NOMO-1 treated with dmso at 0.1 percent for 144 hours (cell line): ENCODE results near the gene CREB5.

Source experiments
- DNase-seq: peaks from one replicate; lab custom pipeline; 2025; ENCODE audit not compliant: unreplicated experiment; lab: John Stamatoyannopoulos, UW

CREB5 gene

GRCh38 chr7:28630350-28630749, 218.0 kb downstream of the CREB5 start:
- DNase-seq: no peak

- DNase-seq: no peak
Observed at GRCh38 chr7:28631995-28632394, 219.7 kb downstream of the CREB5 start.

DNA sequence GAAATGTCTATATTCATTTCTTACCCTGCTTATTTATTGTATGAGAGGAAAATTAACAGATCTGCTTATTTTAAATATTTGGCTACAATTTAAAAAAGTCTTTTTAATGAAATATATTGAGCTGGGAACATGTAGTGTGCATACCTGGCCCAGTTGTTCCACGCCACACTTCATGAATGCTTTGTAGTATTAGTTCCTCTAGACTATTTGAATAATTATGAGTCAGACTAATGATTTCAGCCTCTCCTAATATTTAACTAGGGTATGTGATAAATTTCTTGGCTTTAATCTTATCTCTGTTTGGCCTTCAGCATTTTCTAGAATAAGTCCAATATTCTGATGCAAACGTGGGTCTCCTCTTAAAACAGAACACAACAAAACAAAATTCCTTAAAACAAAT, 226.6 kb downstream of the CREB5 start:
- DNase-seq: no peak

DNA sequence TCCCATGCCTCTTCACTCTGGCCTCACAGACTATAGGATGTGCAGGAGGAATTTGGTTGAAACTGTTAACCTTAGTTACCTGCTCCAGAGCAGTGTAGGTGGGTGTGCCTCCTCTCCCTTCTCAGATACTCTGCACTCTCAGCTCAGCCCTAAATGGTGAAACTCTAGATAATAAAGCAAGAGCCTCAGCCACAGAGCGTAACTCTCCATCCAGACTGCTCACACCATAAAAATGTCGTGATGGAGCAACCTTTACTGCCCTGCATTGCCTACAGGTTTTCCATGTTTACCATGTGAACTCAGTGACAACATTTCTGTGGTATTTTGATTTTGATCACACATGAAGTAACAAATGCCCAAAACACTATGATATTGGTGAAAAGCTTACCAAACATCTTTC, 227.7 kb downstream of the CREB5 start:
- no peak for DNase-seq

- DNase-seq: no peak
Observed at GRCh38 chr7:28641752-28642545, 229.6 kb downstream of the CREB5 start.

DNA sequence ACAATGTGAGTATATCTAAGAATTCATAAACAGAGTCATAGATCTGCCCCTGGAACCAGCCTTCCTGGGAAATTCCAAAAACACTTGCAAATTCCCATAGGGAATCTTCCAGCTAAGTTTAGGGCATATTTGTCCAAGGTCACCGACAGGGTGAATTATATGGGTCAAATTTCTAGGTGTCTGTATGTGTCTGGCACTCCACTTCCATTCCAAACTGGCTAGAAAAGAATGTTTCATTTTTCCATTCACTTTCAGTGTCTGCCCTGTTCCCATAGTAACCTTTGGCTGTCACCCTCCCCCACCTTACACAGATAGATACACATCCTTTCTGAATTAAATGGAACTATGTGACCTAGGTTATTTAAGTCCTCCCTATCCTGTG, 230.9 kb downstream of the CREB5 start:
- DNase-seq: no peak

GRCh38 chr7:28643584-28644340, 231.4 kb downstream of the CREB5 start:
- DNase-seq: no peak

DNA sequence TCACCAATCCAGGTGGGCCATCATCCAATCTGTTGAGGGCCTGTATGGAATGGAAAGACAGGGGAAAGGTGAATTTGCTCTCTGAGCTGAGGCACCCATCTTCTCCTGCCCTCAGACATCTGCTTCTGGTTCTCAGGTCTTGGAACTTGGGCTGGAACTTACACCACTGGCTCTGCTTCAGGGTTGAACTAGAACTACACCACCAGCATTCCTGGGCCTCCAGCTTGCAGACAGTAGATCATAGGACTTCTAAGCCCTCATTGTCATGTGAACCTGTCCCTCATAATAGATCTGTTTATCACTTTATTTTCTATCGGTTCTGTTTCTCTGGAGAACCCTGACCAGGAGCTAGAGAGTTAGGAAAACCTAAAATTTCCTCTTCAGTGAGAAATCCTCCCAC, 233.5 kb downstream of the CREB5 start:
- DNase-seq: no peak

DNA sequence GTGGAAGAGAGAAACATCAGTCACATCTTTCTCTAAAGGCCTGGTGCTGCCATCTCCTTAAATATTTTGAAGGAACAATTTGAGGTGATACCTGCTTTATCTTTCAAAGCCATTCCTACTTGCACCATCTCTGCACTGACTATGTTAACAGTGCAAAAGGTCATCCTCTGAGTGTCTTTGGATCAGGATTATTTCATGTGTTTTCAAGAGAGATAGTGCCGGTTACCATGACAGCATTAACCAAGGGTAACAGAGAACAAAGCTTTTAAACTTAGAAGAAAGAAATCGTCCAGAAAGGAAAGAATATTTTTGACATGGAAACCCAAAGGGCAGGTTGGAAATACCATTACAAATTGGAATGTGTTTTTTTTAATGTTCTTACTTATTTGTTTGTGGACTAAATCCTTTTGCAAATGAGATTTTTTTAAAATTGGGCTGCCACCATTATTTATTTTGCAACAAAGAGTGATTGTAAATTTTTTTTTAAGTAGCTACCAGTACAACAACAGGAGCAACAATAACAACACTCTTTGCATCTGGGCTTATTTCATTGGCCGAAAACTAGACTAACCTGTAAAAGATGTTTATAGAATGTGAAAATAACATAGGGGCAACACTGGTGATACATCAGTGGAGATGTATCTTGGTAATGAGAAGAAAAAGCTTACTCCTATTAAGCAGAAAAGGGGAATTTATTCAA, 234.2 kb downstream of the CREB5 start:
- no peak for DNase-seq

DNA sequence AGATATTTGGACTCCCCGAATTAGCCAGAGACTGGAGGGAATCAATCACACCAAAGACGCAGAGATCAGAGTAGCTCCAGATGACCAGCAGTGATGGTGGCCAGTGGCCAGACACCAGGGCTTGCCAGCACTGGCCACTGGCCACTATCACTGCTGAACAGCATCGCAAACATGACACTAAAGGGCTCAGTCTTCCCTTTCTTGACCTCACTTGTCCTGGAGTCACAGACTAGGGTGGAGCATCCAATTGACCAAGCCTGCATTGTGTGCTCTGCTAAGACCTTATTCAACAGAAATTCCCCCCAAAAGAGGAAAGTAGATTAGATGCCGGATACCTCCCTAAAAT, 234.7 kb downstream of the CREB5 start:
- DNase-seq: no peak

GRCh38 chr7:28649189-28649588, 236.9 kb downstream of the CREB5 start:
- no peak for DNase-seq

DNA sequence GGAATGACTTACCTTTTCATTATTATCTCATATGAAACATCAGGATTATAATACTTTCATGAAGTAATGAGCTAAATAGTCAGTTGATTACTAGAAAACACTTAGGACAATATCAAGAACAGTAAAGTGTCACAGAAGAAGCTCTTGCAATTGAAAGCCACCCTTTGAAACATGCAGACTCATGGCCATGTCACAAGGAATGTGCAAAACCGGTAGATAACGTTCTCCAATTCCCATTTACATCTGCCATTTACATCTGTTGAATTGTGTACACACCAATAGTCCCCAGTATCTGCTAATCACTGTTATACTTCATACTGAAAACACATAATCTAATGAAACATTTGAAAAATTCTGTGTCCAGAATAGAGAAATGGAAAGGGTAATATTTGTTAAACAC, 237.5 kb downstream of the CREB5 start:
- DNase-seq: no peak

- DNase-seq: no peak
Observed at GRCh38 chr7:28654110-28654509, 241.8 kb downstream of the CREB5 start.

DNA sequence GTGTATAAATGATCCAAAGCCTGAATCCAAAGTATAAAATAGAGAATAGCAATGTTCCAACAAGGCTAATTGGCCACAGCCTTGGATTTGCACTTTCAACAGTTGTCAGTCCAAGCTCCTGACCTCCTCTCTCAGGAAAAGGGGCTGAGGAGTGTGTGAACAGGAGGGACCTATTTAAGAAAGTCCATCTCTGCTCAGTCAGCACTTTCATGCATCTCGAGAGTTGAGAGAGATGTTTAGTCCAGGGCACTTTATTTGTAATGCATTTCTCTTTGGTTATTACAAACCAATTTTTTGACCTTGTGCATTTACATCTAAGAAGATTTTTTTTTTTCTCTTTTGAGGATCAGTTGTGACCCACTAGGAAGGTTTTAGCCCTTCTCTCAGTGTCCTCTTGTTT, 244.2 kb downstream of the CREB5 start:
- no peak for DNase-seq

DNA sequence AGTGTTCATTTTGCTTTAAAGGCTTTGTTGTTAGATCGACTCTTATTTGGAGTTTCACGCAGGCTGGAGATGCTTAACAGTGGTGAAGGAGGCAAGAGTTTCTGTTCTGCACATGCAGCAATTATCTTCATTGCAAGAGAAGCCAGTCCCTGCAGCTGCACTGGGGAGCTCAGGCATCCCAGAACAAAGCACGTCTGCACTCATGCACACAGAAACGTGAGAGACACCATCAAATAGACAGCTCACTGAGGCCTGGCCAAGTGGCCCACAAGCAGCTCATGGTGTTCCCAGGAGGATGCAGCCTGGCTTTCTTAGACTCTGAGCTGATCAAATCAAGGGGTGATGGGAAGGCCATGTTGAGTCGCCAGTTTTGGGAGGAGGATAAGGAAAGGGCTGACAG, 246.1 kb downstream of the CREB5 start:
- DNase-seq: no peak

GRCh38 chr7:28660132-28660531, 247.8 kb downstream of the CREB5 start:
- no peak for DNase-seq

DNA sequence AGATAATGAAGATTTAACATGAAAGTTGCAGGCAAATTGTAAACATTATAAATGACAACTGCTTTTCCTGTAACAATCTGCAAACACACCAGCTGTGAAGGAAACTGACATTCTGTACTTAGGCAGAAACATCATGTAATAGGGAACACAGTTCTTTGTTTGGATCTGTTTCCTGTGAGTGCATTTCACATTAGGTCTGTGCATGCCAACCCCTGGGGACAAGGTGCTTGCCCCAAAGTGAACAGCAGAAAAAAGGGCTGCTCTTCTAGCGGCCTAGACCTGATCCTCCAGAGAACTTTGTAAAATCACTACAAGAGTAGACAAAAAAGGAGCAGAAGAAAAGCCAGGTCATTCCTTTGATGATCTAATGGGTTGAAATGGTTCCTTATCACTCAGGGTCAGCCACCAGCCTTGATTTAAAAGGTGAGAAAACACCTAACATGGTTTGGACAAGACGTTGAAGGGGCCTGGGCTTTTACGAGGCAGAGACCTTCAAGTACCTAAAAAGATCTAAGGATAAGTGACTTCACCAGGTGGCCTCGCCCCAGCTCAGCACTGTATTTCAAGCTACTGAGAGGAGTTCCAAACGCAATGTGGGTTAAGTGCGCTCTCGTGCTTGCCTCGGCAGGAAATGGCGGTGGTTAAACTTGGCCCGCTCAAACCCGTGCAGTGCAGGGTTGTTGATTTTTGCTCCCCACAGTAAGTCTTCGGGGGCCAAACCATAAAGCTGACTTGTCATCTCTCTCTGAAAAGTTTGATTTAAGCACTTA, 249.7 kb downstream of the CREB5 start:
- no peak for DNase-seq

DNA sequence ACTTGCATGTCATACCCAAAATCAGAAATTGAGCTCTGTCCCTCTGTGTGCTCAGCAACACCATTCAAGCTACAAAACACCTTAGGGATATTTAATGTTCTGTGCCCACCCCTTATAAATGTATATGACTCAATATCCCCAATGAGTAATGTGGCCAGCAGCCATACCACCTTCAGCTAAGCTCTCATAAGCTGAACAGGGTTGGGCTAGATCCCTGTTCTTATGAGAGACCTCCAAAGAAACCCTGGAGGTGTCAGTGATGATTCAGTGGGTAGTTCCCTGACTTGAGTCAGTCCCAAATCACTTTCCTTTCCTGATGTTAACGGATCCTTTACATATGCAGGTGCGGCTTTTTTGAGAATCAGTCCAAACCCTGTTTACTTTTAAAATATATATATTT, 253.8 kb downstream of the CREB5 start:
- no peak for DNase-seq

GRCh38 chr7:28668085-28668484, 255.8 kb downstream of the CREB5 start:
- no peak for DNase-seq

DNA sequence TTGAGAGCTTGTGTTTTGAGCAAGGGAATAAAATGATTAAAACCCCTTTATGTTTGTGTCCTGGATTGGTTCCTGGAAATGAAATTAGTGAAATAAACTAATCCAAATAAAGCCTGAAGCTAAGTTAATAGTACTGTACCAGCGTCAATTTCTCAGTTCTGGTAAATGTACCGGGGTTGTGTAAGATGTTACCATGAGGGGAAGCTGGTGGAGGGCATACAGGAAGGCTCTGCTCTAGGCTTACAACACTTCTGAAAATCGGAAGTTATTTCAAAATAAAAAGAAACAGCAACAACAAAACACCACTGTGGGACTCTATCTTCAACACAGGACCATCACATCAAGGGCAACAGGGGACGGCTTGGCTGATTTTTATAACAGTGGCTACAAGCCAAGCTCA, 257.0 kb downstream of the CREB5 start:
- no peak for DNase-seq

DNA sequence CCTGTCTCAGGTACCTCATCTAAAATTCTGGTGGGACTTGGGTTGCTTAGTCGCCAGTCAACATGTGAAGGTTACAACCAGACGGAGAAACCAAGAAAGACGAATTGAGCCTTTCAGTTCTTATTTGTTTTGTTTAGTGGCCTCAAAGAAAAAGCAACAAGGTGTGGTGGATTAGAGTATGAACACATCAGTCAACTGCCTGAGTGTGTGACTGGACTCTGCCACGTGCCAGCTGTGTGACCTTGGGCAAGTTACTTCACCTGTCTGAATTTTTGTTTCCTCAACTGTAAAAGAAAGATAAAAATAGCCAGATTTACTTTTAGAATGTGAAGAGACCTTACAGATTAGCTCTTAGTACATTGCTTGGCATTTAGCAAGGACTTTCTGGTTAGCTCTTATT, 259.2 kb downstream of the CREB5 start:
- no peak for DNase-seq
